HG02938 (cell line): ENCODE measurements around the gene EIF6.
"Not testable (repeated sequence)": the region's sequence is repeated elsewhere in the genome, so short reads cannot be mapped to it uniquely, and the experiment has no call there.

Source experiments
- ATAC-seq: cut with Tn5 transposase; IDR thresholded peaks from one replicate; pipeline ENCODE4 v1.9.1; 2021; ENCODE audit warnings: mild to moderate bottlenecking, moderate library complexity; ENCODE audit not compliant: unreplicated experiment

The EIF6 gene

DNA sequence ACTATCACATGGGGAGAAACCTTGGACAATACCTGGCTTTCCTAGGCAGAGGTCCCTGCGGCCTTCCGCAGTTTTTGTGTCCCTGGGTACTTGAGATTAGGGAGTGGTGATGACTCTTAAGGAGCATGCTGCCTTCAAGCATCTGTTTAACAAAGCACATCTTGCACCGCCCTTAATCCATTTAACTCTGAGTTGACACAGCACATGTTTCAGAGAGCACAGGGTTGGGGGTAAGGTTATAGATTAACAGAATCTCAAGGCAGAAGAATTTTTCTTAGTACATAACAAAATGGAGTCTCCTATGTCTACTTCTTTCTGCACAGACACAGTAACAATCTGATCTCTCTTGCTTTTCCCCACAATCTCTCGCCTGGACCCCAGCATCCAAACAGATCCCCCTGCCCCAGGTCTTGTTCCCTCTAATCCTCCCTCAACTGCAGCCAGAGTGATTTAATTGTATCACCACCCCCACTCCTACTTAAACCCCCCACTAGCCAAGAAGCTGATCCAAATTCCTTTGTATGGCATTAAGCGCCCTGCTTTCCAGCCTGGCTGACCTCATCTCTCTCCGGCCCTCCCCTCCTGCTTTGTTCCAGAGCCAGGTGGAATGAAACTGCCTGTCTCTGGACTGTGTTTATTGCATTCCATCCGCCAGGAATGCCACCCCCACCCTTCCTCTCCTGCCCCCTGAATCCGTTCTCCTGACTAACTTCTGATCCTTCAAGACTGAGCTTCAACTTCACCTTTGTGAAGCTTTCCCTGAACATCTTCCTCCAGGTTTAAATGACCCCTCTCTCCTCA is 21.6 kb downstream of the EIF6 start:
- ATAC-seq, result not testable (repeated sequence)

DNA sequence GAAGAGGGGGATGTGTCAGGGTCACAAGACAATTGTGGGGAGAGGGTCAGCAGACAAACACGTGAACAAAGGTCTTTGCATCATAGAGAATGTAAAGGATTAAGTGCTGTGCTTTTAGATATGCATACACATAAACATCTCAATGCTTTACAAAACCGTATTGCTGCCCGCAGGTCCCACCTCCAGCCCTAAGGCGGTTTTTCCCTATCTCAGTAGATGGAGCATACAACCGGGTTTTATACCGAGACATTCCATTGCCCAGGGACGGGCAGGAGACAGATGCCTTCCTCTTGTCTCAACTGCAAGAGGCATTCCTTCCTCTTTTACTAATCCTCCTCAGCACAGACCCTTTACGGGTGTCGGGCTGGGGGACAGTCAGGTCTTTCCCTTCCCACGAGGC is 22.3 kb downstream of the EIF6 start:
- ATAC-seq, result not testable (repeated sequence)

DNA sequence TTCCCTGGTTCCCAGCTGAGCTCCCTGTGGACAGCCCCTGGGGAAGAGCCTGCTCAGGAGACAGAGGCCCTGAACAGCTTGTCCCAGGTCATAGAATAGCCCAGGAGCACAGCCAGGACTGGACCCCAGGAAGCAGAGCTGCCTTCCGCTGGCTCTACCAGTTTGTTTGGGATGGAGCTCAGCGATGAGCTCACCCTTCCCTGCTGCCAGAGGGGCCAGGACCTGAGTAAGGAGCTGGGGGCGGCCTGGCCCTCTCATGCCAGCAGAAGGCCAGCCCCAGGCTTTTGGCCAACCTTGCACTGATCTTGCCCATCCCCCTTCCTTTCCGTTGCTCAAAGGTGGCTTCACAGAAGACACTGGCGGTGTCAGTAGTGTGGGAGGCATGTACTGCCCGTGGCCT is 24.1 kb downstream of the EIF6 start:
- no peak for ATAC-seq

DNA sequence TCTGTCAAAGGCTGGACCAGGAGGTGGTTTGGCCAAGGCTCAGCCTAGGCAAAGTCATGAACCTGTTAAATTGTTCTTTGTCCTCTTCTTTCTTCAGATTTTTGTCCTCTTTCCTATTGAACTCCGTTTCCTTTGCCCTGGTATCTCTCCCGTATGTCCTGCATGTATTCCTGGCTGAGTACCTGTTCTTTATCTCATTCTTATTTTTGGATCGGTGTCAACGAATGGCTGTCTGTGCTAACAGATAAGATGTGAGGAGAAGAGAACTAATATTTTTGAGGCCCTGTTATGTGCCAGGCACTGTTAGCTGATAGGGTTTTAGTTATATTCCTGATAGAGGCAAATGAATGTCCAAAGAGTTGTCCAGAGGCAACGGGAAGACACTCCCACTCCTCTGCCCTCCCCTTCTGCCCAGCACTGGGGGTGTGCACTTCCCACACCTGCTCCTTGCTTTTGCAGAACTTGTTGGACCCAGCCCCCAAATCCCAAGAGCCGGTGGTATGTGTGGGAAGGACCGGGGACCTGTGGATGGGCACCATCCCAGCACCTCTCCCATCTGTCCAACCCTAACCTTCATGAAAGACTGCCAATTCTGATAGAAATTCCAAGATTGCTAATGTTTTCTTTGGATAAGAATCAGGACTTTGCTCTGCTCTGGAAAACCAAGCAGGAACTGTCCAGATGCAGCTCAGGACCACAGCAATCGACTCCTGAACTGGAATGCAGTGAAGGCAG is 27.2 kb downstream of the EIF6 start:
- ATAC-seq, result no peak

DNA sequence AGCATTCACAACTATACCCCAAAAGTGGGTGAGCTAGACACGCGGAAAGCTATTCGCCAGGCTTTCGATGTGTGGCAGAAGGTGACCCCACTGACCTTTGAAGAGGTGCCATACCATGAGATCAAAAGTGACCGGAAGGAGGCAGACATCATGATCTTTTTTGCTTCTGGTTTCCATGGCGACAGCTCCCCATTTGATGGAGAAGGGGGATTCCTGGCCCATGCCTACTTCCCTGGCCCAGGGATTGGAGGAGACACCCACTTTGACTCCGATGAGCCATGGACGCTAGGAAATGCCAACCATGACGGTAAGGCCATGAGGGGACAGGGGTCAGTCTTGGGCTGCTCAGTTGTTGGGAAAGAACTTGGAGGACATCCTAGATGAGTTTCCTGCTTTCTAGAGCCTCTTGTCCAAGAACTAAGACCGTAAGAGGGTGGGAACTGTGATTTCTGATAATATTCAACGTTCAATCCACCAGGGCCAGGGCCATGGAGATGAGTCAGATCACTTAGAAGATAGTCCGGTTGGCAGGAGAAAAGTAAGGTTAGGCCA is 30.0 kb downstream of the EIF6 start:
- no peak for ATAC-seq

DNA sequence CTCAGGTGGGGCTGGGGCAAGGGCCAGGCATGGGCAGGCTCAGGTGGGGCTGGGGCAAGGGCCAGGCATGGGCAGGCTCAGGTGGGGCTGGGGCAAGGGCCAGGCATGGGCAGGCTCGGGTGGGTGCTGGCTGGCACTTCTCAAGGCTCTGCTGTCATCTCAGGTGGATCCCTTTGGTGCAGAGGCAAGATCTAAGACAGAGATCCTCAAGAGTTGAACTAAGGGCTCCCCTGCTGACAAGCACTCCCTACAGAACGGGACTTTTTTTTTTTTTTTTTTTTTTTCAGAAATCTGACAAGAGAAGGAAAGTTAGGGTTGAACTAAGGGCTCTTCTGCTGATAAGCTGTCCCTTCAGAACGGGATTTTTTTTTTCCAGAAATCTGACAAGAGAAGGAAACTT is 31.6 kb downstream of the EIF6 start:
- ATAC-seq, result no peak

DNA sequence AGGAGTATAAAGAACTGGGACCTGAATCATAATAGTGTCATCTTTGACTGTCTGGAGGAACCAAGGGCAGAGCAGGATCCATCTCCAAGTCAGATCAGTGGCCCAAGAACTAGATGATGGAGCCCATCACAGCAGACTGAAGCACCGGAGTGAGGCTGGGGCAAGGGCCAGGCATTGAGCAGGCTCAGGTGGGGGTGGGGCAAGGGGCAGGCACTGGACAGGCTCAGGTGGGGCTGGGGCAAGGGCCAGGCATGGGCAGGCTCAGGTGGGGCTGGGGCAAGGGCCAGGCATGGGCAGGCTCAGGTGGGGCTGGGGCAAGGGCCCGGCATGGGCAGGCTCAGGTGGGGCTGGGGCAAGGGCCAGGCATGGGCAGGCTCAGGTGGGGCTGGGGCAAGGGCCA is 32.0 kb downstream of the EIF6 start:
- ATAC-seq, result not testable (repeated sequence)

DNA sequence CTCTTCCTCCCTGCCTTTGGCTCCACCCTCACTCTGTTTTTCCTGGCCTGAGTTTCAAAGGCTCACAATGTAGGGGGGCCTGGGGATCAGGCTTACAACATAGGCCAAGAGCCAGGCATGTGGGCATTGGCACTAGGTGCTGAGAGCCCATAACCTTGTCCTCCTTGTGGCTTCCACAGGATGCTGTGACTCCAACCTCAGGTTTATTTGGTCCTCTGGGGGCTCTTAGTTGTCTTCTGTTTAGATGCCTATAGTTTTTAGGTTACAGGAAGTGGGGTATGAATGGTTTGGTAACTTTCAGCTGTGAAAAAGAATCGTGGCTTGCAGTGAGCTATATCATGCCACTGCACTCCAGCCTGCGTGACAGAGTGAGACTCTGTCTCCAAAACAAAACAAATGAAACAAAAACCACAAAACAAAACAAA is 32.5 kb downstream of the EIF6 start:
- ATAC-seq, result peak; percentile 58

DNA sequence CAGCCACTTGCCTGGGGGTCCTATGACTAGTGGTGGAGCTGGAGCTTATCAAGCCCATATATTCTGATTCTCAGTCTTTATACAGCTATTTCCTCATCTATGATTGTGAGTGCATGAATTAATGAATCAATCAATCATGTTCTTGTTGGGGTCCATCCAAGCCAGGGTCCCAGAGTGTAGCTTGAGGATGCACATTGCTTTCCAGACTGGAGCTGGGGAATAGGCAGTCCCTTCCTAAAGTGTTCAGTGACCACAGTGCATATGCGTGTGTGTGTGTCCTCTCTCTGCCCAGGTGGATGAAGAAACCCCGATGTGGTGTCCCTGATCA is 33.0 kb downstream of the EIF6 start:
- ATAC-seq, result no peak

DNA sequence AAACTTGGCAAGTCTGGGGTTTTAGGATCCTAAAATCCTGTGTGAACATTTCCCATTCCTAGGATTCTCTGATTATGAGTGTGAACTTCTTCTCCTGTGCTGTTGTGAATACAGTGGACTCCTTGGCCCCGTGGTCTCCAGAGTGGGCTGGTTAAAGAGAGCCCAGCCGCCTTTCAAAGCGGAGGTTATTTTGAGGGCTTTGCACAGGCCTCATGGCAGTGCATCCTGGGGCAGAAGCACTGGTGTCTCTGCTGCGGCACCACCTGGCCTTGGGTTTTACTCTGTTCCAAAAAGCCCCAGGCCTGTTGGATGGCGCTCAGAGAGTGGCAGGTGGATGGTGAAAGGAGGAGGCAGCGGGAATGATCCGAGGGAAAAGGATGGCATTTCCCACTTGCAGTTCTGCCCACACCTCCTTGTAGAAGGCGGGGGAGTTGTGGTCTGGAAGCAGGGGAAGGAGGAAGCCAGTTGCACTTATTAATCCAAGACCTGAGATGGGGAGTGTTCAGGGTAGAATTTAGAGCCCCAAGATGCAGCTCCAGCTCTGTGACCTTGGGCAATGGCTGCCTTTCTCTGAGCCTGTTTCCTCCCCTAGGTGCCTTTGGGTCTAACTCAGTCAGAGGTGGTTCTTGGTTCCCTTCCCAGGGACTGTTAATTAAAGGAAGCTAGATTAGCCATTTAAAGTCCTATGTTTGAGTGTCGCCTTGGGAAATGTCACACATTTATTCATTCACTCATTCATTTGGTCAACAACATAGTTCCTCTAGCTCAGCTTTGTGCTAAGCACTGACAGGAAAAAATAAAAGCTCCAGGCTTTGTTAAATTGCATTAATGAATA is 35.7 kb downstream of the EIF6 start:
- ATAC-seq, result no peak

DNA sequence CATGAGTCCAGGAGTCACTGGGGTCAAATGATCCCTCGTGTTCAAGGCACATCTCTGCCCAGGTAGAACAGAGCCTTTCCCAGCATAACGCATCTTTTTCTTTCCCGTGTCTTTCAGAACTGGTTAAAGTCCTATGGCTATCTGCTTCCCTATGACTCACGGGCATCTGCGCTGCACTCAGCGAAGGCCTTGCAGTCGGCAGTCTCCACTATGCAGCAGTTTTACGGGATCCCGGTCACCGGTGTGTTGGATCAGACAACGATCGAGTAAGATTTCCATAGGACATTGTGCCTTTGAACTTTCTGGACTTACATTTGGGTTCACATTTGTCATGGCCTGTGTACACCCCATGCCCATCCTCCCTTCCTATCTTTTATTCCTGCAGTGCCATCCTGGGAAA is 37.8 kb downstream of the EIF6 start:
- no peak for ATAC-seq

DNA sequence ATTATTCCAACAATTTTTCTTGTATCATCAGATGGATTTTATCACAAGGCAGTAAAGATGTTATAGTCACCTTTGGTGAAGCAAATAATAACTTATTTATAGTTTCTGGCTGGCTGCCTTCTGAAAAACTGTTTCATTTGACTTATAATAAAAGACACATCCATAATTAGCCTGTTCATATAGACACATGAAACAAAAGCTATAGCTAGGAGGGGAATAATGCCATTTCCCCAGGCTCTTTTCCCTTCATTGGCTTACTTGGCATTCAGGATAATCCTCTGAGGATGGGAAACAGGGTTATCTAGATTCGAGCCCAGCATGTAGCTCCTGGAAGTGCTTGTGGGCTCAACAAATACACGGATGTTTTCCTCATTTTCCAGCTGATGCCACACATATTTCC is 40.6 kb downstream of the EIF6 start:
- no peak for ATAC-seq

DNA sequence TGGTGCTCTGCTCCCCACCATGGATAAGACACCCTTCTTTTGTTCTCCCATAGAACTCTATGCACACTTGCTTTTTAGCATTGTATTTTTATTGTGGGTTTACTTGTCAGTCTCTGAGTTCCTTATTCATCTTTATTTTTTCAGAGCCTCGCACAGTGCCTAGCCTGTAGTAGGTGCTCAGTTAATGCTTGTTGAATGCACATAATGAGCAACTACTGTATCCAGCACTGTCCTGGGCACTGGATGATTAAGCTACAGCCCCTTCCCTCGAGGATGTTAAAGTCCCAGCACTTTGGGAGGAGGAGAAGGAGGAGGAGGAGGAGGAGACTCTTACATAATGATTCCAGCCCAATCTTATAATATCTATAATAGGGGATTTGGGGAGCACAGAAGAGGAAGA is 41.3 kb downstream of the EIF6 start:
- no peak for ATAC-seq

DNA sequence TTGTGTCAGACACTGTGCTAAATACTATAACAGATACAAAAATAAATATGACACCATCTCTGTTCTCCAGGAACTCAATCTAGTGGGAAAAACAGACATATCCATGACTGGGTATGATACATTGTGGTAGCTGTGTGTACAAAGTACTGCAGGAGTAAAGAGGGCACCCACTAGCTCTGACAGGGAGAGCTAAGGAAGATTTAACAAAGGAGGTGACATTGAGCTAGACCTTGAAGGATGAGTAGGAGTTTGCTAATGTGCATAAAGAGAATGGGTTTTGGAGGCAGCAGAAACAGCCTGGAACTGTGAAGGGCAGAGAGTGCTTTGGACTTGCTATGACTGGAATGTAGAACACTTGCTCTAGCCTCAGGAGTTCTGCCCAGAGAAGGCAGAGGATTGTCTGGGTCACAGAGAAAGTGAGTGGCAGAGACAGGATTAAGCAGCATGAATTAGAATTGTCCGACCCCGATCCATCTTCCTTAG is 43.7 kb downstream of the EIF6 start:
- ATAC-seq, result no peak

DNA sequence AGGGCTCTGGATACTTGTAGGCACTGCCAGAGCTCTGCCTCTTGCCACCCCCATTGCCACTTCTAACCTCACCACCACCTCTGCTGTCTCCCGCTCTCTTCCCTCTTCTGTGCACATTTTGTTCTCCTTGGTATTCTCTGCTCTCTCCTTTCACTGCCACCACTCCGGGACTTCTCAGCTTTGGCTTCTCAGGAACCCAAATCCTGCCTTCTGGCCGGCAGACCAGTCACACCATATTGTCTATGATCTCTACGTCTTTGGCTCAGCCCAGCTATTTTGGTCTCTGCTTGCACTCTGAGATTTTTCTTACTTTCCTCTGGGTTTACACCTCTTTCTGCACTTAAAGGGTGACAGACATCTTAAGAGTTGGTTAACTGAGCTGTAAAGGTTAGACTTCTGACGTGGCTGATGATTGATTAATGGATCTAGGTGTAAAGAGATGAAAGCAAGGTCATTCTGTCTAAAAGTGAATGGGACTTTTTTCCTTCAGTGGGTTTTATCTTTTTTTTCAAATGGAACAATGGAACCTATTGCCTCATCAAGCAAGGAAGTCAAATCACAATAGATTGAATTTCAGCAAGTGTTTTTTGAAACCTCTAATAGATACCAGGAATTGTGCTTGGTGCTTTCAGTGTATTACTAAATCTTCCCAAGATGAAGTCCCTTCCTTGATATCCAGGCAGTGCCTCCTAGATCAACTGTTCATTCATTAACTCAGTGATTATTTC is 44.3 kb downstream of the EIF6 start:
- ATAC-seq, result no peak

DNA sequence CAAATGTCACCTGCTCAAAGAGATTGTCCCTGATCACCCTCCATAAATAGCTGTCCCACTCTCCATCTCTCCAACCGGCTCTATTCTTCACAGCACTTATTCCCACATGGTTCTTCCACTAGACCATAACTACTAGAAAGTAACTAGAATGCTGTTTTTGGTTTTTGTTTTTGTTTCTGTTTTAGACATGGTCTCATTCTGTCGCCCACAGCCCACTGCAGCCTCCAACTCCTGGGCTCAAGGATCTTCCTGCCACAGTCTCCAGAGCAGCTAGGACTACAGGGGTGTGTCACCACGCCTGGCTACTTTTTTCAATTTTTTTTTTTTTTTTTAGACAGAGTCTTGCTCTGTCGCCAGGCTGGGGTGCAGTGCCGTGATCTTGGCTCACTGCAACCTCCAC is 45.8 kb downstream of the EIF6 start:
- no peak for ATAC-seq

DNA sequence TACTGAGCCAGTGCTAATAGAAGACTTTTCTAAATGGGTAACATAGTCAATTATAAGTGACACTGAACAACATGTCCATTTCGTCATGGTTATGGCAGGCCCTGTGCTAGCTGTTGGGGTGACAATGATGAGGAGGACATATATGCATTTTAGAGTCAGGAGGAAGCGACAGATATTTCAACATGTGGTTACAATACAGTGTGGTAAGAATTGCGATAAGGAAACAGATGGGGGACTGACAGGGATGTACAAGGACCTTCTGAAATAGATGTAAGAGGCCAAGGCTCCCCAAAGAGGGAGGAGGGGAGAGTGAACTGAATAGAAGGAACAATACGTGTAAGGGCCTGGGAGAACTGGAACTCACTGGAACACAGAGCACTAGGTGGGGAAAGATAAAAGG is 46.4 kb downstream of the EIF6 start:
- no peak for ATAC-seq

DNA sequence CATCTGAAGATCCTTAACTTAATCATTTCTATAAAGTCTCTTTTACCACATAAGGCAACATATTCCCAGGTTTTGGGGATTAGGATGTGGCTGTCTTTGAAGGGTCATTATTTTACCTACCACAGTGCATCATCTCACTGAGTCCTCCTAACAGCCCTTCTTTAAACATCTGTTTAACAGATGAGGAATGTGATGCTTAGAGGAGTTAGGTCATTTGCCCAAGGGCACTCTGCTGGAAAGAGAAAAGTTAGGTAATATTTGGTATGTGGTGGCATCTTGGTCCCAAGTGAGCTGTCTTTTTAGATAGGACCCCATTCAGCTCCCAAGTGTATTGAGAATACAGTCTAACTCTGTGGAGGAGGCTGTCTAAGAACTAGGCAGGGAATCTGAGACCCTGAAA is 47.1 kb downstream of the EIF6 start:
- ATAC-seq, result no peak

DNA sequence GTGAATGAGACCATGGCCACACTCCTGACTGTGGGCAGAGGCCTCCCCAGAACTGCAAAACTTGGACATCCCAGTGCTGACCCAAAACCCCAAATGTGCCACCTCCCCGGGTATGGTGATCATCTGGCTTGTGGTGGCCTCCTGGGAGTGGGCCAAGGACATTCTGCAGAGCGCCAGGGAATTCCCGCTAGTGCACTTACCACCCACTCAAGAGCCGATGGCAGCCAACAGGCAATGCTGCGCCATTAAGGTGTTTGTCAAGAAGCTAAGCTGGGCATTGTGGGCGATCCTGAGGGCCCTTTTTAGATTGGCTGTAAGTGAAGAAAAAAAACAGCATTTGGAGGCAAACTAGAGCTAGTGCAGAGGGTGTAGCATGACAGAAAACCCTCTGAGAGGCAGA is 48.7 kb downstream of the EIF6 start:
- ATAC-seq, result no peak

DNA sequence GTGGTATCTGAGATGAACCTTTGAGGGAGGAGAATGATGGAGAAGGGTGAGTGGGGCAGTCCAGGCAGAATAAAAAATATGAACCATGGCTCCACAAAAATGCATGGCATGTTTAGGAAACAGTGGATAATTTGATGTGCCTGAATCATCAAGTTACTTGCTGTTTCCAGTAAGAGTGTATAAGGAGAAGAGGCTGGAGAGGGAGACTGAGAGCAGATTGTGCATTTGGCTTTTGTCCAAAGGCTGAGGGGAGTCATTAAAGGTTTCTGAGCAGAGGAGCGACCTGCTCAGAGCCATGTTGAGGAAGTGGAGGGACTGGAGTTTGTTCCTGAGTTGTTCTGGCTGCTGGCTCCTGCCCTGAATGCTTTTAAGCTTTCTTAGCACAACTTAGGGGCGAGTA is 52.0 kb downstream of the EIF6 start:
- no peak for ATAC-seq
